ENCODE results near the gene GAS2L1. TPM values are rescaled to one million over a fixed set of nuclear protein-coding genes. Genes with fewer than 3 reads are reported as not detected.

Gene GAS2L1
- polyA plus RNA-seq, 6 donors from 2014 or later: 0.39 to 1.2 (median 1.0) TPM; not detected in 1

GRCh38 chr22:29267858-29268510 is 38.5 kb upstream of the GAS2L1 start, which contains the start of the genes EWSR1 and RHBDD3:
Gene EWSR1, plus strand, starts transcription at chr22:29268268. Its CDS starts 69 bp downstream, at chr22:29268337.
Gene RHBDD3, minus strand, starts transcription at chr22:29267981. Its CDS starts 2,355 bp downstream, at chr22:29265626.
- Mint-ChIP-seq H3K27me3 (no peaks in the 10 kb centered on the region), H3K4me1 (peaks cover 39 to 53% (median 52%) of the 10 kb centered on the region in 3 donors), H3K4me3 (peak within 1 kb of the TSS; percentile 89 to 100 (median 97)), H3K27ac (peak within 1 kb of the TSS; percentile 97 to 100 (median 99)), H3K36me3 (peaks cover 0 to 8% of the 10 kb centered on the region in 2 donors), H3K9me3 (peaks cover 0 to 3% (median 0%) of the 10 kb centered on the region in 7 donors)
- ATAC-seq (ENCODE audit: low read depth in 2 of 2) (peak; percentile 89 to 90), DNase-seq (peak; percentile 97)

DNA sequence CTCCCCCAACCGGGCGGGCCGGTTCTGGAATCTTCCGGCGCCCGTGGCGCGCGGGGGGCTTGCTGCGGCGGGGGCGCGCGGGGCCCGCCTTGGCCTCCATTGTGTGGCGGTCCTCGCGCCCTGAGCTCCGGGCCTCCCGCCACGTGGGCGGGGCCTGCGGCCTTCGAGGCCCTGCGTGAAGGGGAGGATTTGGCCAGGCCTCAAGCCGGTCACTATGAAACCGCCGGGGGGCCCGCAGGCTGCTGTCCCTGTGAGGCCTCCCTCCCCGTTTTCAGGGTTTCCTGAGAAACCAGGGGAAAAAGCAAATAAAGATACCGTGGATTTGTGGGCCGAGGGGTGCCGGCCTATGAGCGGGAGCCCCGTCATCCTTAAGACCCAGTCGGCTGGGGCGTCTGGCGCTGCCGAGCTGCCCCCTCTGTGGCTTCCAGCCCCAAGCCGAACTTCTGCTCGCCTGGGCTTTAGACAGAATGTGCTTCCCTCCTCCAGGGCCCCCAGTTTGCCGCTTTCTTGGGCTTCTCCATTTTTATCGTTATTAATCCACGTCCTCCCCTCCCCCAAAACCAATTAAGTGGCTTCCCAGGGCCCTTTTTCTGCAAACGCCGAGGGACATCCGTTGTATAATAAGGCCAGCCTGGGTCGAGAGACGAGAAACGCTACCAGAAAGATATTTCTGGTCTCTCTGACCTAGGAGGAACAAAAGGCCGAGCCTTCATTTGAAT is 37.8 kb upstream of the GAS2L1 start:
- H3K27me3 Mint-ChIP-seq: no peaks in the 10 kb centered on the region
- H3K4me3 Mint-ChIP-seq: peak overlapping the region; percentile 89 to 100 (median 97)
- DNase-seq (no peak), ATAC-seq (ENCODE audit: low read depth in 2 of 2) (peak; percentile 13 to 15)
- H3K27ac Mint-ChIP-seq: peak overlapping the region; percentile 97 to 100 (median 99)
- peaks cover 44 to 59% (median 58%) of the 10 kb centered on the region in 3 donors for H3K4me1 Mint-ChIP-seq
- peaks cover 0 to 3% (median 0%) of the 10 kb centered on the region in 7 donors for H3K9me3 Mint-ChIP-seq
- peaks cover 0 to 8% of the 10 kb centered on the region in 2 donors for H3K36me3 Mint-ChIP-seq

DNA sequence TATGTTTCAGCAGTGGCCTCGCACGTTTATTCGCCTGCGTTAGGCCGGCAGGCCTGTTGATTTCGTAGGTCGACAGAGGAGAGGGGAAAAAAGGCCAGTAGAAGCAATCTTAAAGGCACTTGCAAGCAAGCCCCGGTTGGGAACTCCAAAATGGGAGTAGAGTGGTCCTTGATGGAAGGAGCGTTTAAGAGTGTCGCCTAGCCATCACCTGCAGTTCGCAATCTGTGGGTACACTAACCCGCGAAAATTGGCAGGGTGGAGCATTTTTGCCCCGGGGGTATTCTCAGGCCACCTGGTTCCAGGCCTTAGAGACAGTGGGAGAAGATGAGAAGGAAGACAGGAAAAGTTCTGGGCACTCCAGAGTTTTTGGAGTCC is 37.2 kb upstream of the GAS2L1 start:
- Mint-ChIP-seq H3K4me3 (peak overlapping the region; percentile 89 to 100 (median 97)), H3K4me1 (peaks cover 46 to 61% (median 58%) of the 10 kb centered on the region in 3 donors), H3K9me3 (peaks cover 0 to 3% (median 0%) of the 10 kb centered on the region in 7 donors), H3K36me3 (peaks cover 0 to 10% of the 10 kb centered on the region in 2 donors), H3K27ac (peak overlapping the region in 5 of 6 donors; percentile 76 to 97 (median 95)), H3K27me3 (no peaks in the 10 kb centered on the region)
- no peak for DNase-seq
- no peak for ATAC-seq (ENCODE audit: low read depth in 2 of 2)

DNA sequence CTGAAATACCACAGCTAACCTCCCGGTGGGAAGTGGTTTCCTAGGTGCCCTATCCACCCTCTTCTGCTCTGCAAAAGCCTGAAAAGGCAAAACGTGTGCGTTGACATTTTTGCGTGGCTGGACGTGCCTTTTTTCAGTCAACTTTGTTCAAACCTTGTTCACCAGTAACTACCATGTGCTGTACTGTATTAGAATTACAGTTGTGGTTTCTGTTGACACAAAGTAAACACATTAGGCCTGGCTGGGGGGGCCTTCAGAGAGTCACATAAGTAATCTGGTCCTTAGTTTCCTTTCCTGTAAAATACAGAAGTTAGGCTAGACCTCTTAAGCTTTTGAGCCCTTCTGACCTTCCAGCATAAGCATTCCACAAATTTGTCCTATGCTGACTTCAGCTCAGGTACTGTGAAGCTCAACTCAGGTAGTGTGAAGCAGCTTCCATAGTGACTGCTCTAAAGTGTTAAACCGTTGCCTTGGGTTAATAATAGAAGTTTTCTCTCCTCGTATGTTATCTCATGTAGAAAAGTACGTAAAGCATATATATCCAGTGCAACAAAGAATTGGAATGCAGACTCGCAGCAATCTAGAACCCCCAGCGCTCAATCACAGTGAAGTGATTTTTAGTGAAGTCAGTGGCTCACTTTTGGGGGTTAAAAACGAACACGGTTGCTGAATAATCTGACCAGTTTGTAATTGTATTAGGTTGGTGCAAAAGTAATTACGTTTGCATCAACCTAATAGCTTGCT is 36.5 kb upstream of the GAS2L1 start:
- Mint-ChIP-seq H3K27ac (peak overlapping the region; percentile 7 to 97 (median 66)), H3K4me1 (peaks cover 52 to 68% (median 61%) of the 10 kb centered on the region in 3 donors), H3K9me3 (peaks cover 0 to 3% (median 0%) of the 10 kb centered on the region in 7 donors), H3K27me3 (no peaks in the 10 kb centered on the region), H3K36me3 (peaks cover 0 to 16% of the 10 kb centered on the region in 2 donors), H3K4me3 (peak overlapping the region; percentile 89 to 100 (median 97))
- no peak for ATAC-seq (ENCODE audit: low read depth in 2 of 2)
- DNase-seq: no peak

DNA sequence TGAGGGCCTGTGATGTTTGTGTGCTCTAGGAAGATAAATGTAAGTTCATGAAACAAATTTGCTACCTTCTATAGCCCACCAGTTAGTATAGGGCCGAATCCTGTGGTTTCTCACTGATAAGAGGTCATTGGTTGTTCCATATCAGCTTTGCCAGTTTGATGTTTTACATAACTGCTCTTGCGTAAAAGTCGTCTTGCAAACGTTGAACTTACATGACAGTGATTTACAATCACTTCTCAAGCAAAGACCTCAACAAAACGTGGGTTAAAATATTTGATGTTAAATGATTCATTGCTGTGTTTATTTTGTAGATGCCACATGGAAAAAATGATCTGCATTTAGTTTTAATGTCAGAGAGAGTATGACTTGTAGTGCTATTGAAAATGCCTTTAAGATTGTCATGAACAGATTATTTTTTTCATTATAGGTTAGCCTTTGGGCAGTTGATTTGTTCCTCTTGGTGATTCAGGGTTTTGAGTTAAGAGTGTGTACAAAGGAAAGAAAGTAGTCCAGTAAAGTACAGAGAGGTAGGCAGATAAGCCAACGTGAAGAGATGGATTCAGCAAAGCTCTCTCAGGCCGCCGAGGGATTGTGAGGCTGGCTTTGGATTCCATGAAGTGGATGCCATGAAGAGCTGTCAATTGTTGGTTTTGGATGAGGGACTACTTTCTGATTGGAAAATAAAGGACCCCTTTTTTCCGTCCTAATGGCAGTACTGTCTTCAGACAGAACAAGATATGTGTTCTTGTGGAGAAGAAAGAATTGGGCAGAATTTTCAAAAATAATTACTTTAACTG is 35.8 kb upstream of the GAS2L1 start:
- Mint-ChIP-seq H3K9me3 (peaks cover 0 to 3% (median 0%) of the 10 kb centered on the region in 7 donors), H3K27me3 (no peaks in the 10 kb centered on the region), H3K4me1 (peaks cover 52 to 72% (median 65%) of the 10 kb centered on the region in 3 donors), H3K27ac (peak overlapping the region in 5 of 6 donors; percentile 3 to 97 (median 61)), H3K4me3 (peak overlapping the region; percentile 89 to 100 (median 97)), H3K36me3 (peaks cover 0 to 16% of the 10 kb centered on the region in 2 donors)
- DNase-seq: no peak
- no peak for ATAC-seq (ENCODE audit: low read depth in 2 of 2)

- Mint-ChIP-seq H3K27ac (no peak overlapping the region), H3K4me3 (peak overlapping the region in 2 of 8 donors; percentile 40 to 97)
- ATAC-seq (ENCODE audit: low read depth in 2 of 2): no peak
Measured at GRCh38 chr22:29272624-29273023, 33.8 kb upstream of the GAS2L1 start.

GRCh38 chr22:29275167-29275566 is 31.3 kb upstream of the GAS2L1 start:
- H3K4me3 Mint-ChIP-seq: no peak overlapping the region
- H3K9me3 Mint-ChIP-seq: no peaks in the 10 kb centered on the region
- H3K27ac Mint-ChIP-seq: peak overlapping the region in 1 of 6 donors; percentile 34
- ATAC-seq (ENCODE audit: low read depth in 2 of 2) (no peak), DNase-seq (no peak)
- H3K27me3 Mint-ChIP-seq: no peaks in the 10 kb centered on the region
- H3K4me1 Mint-ChIP-seq: peaks cover 46 to 66% (median 54%) of the 10 kb centered on the region in 3 donors
- H3K36me3 Mint-ChIP-seq: peaks cover 12 to 17% of the 10 kb centered on the region in 2 donors

More at GRCh38 chr22:29272624-29273023, 33.8 kb upstream of the GAS2L1 start:
- Mint-ChIP-seq H3K4me1 (peaks cover 52 to 71% (median 68%) of the 10 kb centered on the region in 3 donors), H3K27me3 (no peaks in the 10 kb centered on the region), H3K36me3 (peaks cover 2 to 16% of the 10 kb centered on the region in 2 donors), H3K9me3 (peaks cover 0 to 3% (median 0%) of the 10 kb centered on the region in 7 donors)
- DNase-seq: no peak

GRCh38 chr22:29275819-29276565 is 30.5 kb upstream of the GAS2L1 start:
- no peak for ATAC-seq (ENCODE audit: low read depth in 2 of 2)
- no peaks in the 10 kb centered on the region for H3K27me3 Mint-ChIP-seq
- H3K4me1 Mint-ChIP-seq: peaks cover 38 to 59% (median 46%) of the 10 kb centered on the region in 3 donors
- H3K36me3 Mint-ChIP-seq: peaks cover 12 to 17% of the 10 kb centered on the region in 2 donors
- no peak overlapping the region for H3K4me3 Mint-ChIP-seq
- no peak for DNase-seq
- no peaks in the 10 kb centered on the region for H3K9me3 Mint-ChIP-seq
- H3K27ac Mint-ChIP-seq: peak overlapping the region in 3 of 6 donors; percentile 35 to 38 (median 35)

GRCh38 chr22:29277927-29278326 is 28.5 kb upstream of the GAS2L1 start:
- H3K27me3 Mint-ChIP-seq: no peaks in the 10 kb centered on the region
- DNase-seq: no peak
- no peak for ATAC-seq (ENCODE audit: low read depth in 2 of 2)
- H3K36me3 Mint-ChIP-seq: peaks cover 17 to 18% of the 10 kb centered on the region in 2 donors
- no peak overlapping the region for H3K4me3 Mint-ChIP-seq
- no peaks in the 10 kb centered on the region for H3K9me3 Mint-ChIP-seq
- H3K27ac Mint-ChIP-seq: peak overlapping the region in 1 of 6 donors; percentile 18
- H3K4me1 Mint-ChIP-seq: peaks cover 30 to 49% (median 30%) of the 10 kb centered on the region in 3 donors

DNA sequence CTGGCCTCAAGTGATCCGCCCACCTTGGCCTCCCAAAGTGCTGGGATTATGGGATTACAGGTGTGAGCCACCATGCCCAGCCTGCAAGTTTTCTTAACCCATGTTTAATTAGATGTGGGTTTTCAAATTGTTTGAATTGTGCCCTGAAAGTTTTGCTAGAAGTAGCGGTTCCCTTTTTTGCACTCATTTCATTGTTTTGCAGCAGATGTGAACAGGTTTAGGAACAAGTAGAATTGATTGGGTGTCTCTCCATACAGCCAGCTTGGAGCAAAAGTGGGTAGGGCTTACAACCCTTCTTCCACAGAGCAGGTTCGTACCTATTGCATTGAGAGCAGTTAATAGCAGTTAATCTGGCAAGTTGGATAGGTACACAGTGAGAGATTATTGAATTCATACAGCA is 22.3 kb upstream of the GAS2L1 start:
- ATAC-seq (ENCODE audit: low read depth in 2 of 2) (no peak), DNase-seq (no peak)
- peaks cover 3 to 16% (median 11%) of the 10 kb centered on the region in 3 donors for H3K4me1 Mint-ChIP-seq
- no peak overlapping the region for H3K4me3 Mint-ChIP-seq
- no peak overlapping the region for H3K27ac Mint-ChIP-seq
- peaks cover 14 to 20% of the 10 kb centered on the region in 2 donors for H3K36me3 Mint-ChIP-seq
- no peaks in the 10 kb centered on the region for H3K9me3 Mint-ChIP-seq
- no peaks in the 10 kb centered on the region for H3K27me3 Mint-ChIP-seq

DNA sequence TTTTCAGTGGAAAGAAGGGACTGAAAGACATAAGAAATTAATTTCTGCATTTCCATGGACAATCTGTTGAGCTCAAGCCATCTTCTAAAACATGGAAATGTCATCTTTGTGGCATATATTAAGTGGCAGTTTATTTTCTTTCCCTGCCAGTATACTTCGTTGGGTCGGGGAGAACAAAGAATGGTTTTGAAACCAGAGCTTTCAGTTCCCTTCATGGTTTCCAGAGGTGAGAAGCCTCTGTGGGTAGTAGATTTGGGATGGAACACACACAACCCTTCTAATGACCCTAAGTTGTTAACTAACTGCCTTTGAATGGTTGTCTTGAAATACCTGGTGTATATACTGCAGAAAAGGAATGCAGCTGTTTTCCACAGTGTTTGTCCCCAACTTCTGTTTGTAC is 17.6 kb upstream of the GAS2L1 start:
- H3K36me3 Mint-ChIP-seq: peaks cover 26 to 40% of the 10 kb centered on the region in 2 donors
- H3K4me3 Mint-ChIP-seq: no peak overlapping the region
- no peaks in the 10 kb centered on the region for H3K27me3 Mint-ChIP-seq
- H3K4me1 Mint-ChIP-seq: peaks cover 0 to 9% (median 5%) of the 10 kb centered on the region in 3 donors
- no peak for ATAC-seq (ENCODE audit: low read depth in 2 of 2)
- no peak for DNase-seq
- no peaks in the 10 kb centered on the region for H3K9me3 Mint-ChIP-seq
- no peak overlapping the region for H3K27ac Mint-ChIP-seq

DNA sequence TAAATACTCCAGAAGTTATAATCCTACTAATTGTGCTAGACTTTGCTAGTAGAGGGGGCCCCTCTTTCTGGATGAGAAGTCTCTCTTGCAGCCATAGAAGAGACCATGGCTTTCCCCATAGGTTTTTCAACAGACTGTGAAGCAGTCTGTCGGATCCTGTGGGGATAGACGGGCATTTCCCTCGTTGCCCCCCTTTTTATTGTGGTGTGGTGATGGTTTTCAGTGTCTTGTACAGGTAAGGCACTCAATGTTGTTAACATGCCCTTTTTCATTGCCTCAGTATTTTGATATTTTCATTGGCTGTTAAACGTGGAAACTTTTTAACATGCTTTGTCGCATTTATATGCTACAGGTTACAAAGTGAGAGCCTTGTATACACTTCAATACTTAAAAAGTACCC is 16.4 kb upstream of the GAS2L1 start:
- Mint-ChIP-seq H3K36me3 (peaks cover 26 to 40% of the 10 kb centered on the region in 2 donors), H3K27ac (no peak overlapping the region), H3K4me1 (peaks cover 0 to 9% (median 5%) of the 10 kb centered on the region in 3 donors), H3K4me3 (no peak overlapping the region), H3K9me3 (no peaks in the 10 kb centered on the region), H3K27me3 (no peaks in the 10 kb centered on the region)
- DNase-seq (no peak), ATAC-seq (ENCODE audit: low read depth in 2 of 2) (no peak)
